ENCODE measurements around the gene GOLGA3. TPM values are rescaled to one million over a fixed set of nuclear protein-coding genes. Genes with fewer than 3 reads are reported as not detected.
"Not testable (repeated sequence)": the region's sequence is repeated elsewhere in the genome, so short reads cannot be mapped to it uniquely, and the experiment has no call there.

Gene GOLGA3
- total RNA-seq, 1 experiment from 2014 or later: 86.9 TPM

- intact Hi-C loops (cut with micrococcal nuclease): no loop called here
- Histone ChIP-seq H3F3A (ENCODE audit: low read length, unreplicated experiment) (no peaks in the 10 kb centered on the region), H3K79me2 (ENCODE audit: low read length) (no peaks in the 10 kb centered on the region), H3K36me3 (ENCODE audit: low read depth, low read length) (peaks cover 59% of the 10 kb centered on the region), H3K27me3 (ENCODE audit: low read length) (no peaks in the 10 kb centered on the region), H3K4me3 (ENCODE audit: low read length) (no peak overlapping the region), H3K9ac (ENCODE audit: low read length) (no peak overlapping the region), H3K4me1 (ENCODE audit: insufficient read depth, low read length) (no peaks in the 10 kb centered on the region), H3K9me3 (ENCODE audit: low read length) (no peaks in the 10 kb centered on the region), H3K4me2 (ENCODE audit: low read length) (no peak overlapping the region), H3K27ac (ENCODE audit: low read length) (no peak overlapping the region), H4K20me1 (ENCODE audit: low read length) (0 out of 2 replicates have a peak, but pooled peaks cover 4% of the 10 kb centered on the region), H2AFZ (ENCODE audit: low read length) (no peak overlapping the region), H3K9me2 (replicated peaks; ENCODE audit: low read length) (no peaks in the 10 kb centered on the region)
- ChIA-PET POLR2A (ENCODE audit: unreplicated experiment) (no interaction called here), CTCF (no interaction called here)
- peak; percentile 22 for DNase-seq
- ATAC-seq: peak; percentile 43
- TF ChIP-seq, protein P1, sequence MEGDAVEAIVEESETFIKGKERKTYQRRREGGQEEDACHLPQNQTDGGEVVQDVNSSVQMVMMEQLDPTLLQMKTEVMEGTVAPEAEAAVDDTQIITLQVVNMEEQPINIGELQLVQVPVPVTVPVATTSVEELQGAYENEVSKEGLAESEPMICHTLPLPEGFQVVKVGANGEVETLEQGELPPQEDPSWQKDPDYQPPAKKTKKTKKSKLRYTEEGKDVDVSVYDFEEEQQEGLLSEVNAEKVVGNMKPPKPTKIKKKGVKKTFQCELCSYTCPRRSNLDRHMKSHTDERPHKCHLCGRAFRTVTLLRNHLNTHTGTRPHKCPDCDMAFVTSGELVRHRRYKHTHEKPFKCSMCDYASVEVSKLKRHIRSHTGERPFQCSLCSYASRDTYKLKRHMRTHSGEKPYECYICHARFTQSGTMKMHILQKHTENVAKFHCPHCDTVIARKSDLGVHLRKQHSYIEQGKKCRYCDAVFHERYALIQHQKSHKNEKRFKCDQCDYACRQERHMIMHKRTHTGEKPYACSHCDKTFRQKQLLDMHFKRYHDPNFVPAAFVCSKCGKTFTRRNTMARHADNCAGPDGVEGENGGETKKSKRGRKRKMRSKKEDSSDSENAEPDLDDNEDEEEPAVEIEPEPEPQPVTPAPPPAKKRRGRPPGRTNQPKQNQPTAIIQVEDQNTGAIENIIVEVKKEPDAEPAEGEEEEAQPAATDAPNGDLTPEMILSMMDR (conservative IDR thresholded peaks at IDR 0.05; ENCODE audit: low read depth, low read length): no peak
- TF ChIP-seq EZH2 (IDR thresholded peaks at IDR 0.05; ENCODE audit: low read length, unreplicated experiment): no peak
- no peak for TF ChIP-seq EZH2phosphoT487 (IDR thresholded peaks at IDR 0.05; ENCODE audit: borderline replicate concordance, low read length)
- BruUV-seq (replicated peaks): no TSS peak
Measured at GRCh38 chr12:132812631-132813305, 15.9 kb downstream of the GOLGA3 start.

- POLR2A ChIA-PET (ENCODE audit: unreplicated experiment); H2AFZ ChIP-seq (ENCODE audit: low read length); H3K9ac ChIP-seq (ENCODE audit: low read length); H3F3A ChIP-seq (ENCODE audit: low read length, unreplicated experiment); H3K27me3 ChIP-seq (ENCODE audit: low read length); intact Hi-C loops (cut with micrococcal nuclease); BruUV-seq (replicated peaks); H3K4me2 ChIP-seq (ENCODE audit: low read length); H3K4me1 ChIP-seq (ENCODE audit: insufficient read depth, low read length); CTCF ChIA-PET; H3K4me3 ChIP-seq (ENCODE audit: low read length); H3K9me3 ChIP-seq (ENCODE audit: low read length); H3K9me2 ChIP-seq (replicated peaks; ENCODE audit: low read length); H3K27ac ChIP-seq (ENCODE audit: low read length): not testable (repeated sequence)
- peaks cover 24% of the 10 kb centered on the region for H4K20me1 ChIP-seq (ENCODE audit: low read length)
- peak; percentile 12; the same call in 1 of the 2 replicates for ATAC-seq
- DNase-seq: peak; percentile 52
- H3K79me2 ChIP-seq (ENCODE audit: low read length): peaks cover 20% of the 10 kb centered on the region
- peaks cover 58% of the 10 kb centered on the region for H3K36me3 ChIP-seq (ENCODE audit: low read depth, low read length)
Measured at GRCh38 chr12:132809391-132809790, 19.3 kb downstream of the GOLGA3 start.

DNA sequence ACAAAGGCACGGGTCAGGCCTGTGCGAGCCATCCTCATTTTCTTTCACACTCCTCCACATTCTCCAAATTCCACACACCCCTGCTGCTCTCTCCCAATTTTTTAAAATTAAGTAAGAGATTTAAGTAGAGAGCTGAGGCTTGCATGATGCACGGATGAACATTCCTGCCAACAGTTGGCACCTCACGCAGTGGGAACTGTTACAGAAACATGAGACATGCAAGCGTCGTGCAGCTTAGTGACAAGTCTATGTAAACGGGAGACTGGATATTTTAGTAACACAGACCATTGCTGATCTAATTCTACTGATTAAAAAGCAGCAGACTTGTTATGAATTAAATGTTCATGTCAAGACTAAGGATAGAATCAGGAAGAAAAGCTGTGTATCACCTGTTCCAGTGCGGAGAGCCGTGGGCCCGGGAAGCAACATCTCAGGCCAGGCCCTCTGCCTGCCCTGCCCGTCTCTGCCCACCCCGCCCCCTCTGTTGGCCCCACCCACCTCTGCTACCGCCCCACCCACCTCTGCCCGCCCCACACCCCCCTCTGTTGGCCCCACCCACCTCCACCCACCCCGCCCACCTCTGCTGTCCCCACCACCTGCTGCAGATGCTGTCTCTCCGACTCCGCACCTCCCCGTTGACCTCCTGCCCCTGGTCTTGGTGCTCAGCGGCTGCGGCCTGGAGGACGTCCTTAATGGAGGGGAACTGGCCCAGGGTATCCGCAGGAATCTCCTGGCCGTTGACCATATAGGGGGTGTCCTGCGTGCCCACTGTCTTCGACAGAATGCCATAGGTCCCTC is 21.2 kb downstream of the GOLGA3 start:
- Histone ChIP-seq H3K9ac (ENCODE audit: low read length) (no peak overlapping the region), H3K4me3 (ENCODE audit: low read length) (no peak overlapping the region), H3K27me3 (ENCODE audit: low read length) (no peaks in the 10 kb centered on the region), H3K36me3 (ENCODE audit: low read depth, low read length) (peaks cover 60% of the 10 kb centered on the region), H3F3A (ENCODE audit: low read length, unreplicated experiment) (no peaks in the 10 kb centered on the region), H3K9me2 (replicated peaks; ENCODE audit: low read length) (no peaks in the 10 kb centered on the region), H4K20me1 (ENCODE audit: low read length) (peaks cover 24% of the 10 kb centered on the region), H3K79me2 (ENCODE audit: low read length) (peaks cover 30% of the 10 kb centered on the region), H3K4me2 (ENCODE audit: low read length) (no peak overlapping the region), H3K27ac (ENCODE audit: low read length) (no peak overlapping the region), H3K9me3 (ENCODE audit: low read length) (no peaks in the 10 kb centered on the region), H3K4me1 (ENCODE audit: insufficient read depth, low read length) (no peaks in the 10 kb centered on the region), H2AFZ (ENCODE audit: low read length) (no peak overlapping the region)
- intact Hi-C loops (cut with micrococcal nuclease): no loop called here
- ChIA-PET POLR2A (ENCODE audit: unreplicated experiment) (no interaction called here), CTCF (no interaction called here)
- DNase-seq (no peak), ATAC-seq (no peak)
- no TSS peak for BruUV-seq (replicated peaks)
- no peak for TF ChIP-seq EZH2 (IDR thresholded peaks at IDR 0.05; ENCODE audit: low read length, unreplicated experiment)
- TF ChIP-seq EZH2phosphoT487 (IDR thresholded peaks at IDR 0.05; ENCODE audit: borderline replicate concordance, low read length): no peak
- TF ChIP-seq, protein P1 (conservative IDR thresholded peaks at IDR 0.05; ENCODE audit: low read depth, low read length): no peak
